ENCODE measurements around the gene FRYL.
"Not testable (repeated sequence)": the region's sequence is repeated elsewhere in the genome, so short reads cannot be mapped to it uniquely, and the experiment has no call there.

DNA sequence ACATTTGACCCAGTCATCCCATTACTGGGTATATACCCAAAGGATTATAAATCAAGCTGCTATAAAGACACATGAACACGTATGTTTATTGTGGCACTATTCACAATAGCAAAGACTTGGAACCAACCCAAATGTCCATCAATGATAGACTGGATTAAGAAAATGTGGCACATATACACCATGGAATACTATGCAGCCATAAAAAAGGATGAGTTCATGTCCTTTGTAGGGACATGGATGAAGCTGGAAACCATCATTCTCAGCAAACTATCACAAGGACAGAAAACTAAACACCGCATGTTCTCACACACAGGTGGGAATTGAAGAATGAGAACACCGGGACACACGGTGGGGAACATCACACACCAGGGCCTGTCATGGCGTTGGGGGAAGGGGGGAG is 21.4 kb downstream of the FRYL start:
- TF ChIP-seq, protein P1, sequence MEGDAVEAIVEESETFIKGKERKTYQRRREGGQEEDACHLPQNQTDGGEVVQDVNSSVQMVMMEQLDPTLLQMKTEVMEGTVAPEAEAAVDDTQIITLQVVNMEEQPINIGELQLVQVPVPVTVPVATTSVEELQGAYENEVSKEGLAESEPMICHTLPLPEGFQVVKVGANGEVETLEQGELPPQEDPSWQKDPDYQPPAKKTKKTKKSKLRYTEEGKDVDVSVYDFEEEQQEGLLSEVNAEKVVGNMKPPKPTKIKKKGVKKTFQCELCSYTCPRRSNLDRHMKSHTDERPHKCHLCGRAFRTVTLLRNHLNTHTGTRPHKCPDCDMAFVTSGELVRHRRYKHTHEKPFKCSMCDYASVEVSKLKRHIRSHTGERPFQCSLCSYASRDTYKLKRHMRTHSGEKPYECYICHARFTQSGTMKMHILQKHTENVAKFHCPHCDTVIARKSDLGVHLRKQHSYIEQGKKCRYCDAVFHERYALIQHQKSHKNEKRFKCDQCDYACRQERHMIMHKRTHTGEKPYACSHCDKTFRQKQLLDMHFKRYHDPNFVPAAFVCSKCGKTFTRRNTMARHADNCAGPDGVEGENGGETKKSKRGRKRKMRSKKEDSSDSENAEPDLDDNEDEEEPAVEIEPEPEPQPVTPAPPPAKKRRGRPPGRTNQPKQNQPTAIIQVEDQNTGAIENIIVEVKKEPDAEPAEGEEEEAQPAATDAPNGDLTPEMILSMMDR (conservative IDR thresholded peaks at IDR 0.05), result not testable (repeated sequence)
- not testable (repeated sequence) for TF ChIP-seq ZFX (IDR thresholded peaks at IDR 0.05)
